Umbilical cord (tissue), 2 donors: ENCODE measurements around the gene NTSR1. TPM values are rescaled to one million over a fixed set of nuclear protein-coding genes. Genes with fewer than 3 reads are reported as not detected.

Source experiments
- DNase-seq: peaks from one replicate; pipeline ENCODE4 v3.0.0-alpha.2; 2015; ENCODE audit warnings: low spot score
- total RNA-seq: library from RNA; depleted of rRNA; stranded (reverse); fragments of >200 nt; gene quantifications from one replicate; pipeline ENCODE4 v1.2.3, GENCODE V29; 2014; ENCODE audit warnings: low replicate concordance; ENCODE audit not compliant: insufficient read depth

The NTSR1 gene
- total RNA-seq, 1 donor from 2014 or later = 1.4 TPM

DNA sequence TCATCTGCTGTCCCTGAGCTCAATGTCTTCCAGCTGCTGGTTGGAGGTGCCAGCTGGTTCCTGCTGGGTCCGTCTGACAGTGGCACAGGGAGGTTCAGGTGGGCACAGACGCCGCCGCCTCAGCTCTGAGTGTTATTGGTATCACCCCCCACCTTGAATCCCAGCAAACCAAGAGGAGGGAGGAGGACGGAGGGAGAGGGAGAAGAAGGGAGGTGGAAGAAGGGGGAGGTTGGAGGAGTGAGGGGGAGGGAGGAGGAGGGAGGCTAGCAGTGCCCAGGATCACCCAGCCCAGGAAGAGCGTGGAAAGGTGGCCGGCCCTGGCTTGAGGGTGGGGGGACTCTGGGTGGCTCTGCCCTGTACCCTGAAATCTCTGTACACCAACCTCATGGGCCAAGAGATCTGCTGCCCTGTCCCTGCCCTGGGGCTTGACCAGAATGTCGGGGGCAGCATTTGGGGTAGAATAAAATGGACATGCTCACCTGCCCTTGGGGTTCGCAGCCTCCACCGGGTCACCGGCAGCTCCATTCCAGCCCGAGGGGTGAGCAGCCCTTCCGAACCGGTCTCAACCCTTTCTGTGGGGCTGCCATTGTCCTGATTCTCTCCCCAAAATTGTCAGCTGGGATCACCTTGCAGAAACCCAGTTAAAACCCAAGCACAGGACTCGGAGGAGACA, 17.1 kb downstream of the NTSR1 start:
- DNase-seq = no peak

DNA sequence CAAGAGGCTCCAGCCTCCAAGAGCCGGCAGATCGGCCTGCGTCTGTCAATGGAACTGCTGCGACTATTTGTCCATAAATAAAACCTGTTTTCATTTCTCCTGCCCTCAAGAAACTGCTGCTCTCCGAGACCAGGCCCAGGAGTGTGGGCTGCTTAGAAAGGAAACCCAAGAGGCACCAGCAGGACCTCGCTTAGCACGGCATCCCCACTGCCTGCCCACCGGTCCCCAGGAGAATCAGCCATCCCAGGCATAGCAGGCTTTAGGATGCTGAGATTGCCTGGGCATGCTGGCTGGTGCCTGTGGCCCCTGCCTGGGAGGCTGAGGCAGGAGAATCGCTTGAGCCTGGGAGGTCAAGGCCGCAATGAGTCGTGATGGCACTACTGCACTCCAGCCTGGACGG, 17.6 kb downstream of the NTSR1 start:
- no peak for DNase-seq

DNA sequence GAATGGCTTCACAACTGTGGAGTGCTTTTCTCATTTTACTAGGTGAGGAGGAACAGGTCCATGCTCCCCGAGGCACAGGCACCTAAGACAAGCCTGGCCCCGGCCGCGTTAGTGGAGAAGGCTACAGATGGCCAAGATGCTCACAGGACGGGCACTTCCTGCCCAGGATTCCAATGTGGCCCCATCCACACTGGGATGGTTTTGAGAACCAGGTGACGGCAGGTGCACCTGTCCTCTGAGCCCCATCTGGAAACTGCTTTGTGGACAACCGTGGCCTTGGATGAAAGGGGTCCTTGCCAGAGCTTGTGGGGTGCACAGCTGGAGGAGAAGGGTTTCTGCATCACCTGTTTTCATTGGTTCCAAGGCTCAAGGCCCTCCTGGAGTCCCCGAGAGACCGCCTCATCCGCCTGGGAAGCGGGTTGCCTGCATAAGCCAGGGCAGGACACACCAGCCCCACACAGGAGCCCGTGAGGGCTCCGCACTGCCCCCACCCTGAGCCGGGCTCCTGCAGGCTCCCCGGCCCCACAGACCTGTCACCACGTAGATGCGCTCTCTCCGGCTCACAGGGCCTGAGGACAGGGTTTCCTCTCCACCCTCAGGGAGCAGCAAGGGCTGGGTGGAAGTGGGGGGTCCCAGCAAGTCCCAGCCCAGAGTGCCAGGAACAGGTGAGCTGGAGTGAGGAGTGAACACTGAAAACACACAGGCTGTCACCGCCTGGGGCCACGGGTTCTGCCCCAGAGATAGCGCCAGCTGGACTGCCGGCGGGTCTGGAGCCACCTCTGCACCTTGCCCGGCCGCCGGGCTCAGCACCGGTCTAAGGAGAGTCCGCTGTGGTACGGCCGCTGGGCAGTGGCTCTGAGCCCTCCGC, 18.3 kb downstream of the NTSR1 start:
- DNase-seq = no peak

DNA sequence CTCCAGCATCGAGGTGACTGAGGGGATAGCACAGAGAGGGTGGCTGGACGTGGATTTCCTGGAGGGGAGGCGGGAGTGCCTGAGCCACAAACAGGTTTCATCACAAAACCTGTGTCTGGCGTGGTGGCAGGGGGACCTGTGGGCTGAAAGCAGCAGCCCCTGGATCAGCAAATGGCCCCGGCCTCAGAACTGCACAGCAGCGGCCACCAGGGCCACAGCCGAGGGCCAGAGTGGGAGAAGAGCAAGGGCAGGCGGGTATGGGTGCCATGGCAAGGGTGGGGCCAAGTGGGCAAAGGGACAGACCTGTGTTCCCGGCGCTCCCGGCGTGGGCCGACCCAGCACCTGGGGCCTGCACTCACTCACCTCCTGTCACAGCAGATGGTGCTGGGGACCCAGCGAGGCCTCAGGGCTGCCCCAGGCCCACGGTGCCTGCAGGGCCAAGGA, 19.0 kb downstream of the NTSR1 start:
- no peak for DNase-seq

DNA sequence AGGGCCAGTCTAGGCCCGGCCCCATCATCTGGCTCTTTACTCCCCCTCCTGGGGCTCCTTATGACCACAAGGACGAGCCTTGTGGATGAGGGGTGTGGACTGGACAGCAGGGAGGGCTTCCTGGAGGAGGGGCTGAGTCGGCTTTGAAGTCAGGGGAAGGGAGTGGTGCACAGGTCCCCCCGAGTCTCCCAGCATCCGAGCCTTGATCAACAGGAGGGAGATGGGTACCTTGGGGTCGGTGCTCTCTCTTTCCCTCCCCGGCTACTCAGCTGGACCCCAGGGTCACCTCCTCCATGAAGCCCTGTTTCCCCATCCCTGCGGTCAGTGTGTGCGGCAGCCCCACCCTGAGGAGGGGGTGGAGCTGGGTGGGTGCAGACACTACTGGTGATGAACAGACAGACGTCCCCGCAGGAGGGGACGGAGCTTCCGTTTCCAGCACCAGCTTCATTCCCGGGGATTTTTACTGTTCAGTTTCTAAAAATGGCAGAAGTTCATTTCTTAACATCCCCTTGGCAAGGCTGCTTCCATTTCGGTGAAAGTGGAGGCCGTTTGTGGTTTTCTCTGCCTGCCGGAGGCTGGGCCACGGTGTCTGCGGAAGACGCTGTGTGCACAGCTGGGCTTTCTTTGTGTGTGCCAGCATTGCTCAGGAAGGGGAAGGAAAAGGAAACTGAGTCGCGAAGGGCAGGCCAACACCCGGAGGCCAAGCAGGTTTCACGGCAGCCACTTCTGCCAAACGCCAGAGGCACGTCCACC, 19.6 kb downstream of the NTSR1 start:
- no peak for DNase-seq

DNA sequence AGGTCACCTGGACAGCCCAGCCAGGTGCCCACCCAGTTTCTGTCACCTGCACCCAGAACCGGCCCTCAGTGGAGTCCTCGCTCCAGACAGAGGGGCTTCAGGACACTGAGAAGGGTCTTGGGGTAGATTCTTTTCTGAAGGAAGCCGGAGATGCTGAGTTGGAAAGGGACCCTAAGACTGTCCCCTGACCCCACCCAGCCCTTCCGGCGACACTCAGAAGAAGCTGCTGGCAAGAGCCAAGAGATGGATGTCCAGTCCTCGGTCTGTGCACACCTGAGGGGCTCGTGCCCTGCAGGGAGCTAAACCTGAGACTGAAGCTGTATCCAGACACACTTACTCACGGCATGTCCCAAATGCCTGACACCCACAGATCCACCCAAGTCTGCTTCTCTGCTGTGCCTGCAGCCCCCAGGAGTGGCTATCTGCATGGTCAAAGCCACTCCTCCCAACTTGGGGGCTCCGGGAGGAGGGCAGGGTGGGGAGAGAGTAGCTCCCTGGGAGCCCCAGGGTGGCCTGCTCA, 20.2 kb downstream of the NTSR1 start:
- DNase-seq = no peak

DNA sequence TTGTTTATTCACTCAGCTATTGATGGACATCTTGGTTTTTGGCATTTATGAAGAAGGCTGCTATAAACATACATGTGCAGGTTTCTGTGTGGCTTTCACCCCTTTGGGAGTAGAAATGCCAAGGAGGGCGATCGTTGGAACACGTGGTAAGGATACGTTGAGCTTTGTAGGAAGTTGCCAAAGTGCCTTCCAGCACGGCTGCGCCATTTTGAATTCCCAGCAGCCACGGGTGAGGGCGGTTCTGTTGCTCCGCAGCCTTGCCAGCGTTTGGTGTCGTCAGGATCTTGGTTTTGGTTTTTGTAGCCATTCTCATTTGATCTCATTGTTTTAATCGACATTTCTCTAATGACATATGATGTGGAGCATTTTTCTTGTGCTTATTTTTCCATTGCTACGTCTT, 21.8 kb downstream of the NTSR1 start:
- DNase-seq = no peak

DNA sequence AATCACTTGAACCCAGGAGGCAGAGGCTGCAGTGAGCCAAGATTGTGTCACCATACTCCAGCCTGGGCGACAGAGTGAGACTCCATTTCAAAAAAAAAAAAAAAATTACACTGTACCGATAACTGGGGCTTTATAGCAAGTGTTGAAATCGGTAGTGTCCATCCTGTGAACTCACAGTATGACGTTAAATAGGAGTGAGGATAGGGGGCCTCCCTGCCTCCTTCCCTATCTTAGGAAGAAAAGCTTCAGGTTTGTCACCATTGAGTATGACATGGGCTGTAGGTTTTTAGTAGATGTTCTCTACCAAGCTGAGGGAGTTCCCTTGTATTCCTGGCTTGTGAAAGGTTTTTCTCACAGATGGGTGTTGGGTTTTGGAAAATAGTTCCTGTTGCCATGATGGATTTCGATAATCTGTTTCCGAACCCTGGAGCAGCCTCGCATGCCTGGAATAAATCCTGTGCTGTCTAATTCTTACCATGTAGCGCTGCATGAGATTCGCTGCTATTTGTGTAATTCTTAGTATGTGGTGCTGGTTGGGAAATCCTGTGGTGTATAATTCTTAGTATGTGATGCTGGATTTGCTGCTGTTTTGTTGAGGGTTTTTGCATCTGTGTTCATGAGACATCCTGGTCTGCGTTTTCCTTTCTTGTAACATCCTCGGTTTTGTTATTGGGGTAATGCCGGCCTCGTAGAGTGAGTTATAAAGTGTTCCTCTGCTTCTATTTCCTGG, 23.6 kb downstream of the NTSR1 start:
- no peak for DNase-seq

DNA sequence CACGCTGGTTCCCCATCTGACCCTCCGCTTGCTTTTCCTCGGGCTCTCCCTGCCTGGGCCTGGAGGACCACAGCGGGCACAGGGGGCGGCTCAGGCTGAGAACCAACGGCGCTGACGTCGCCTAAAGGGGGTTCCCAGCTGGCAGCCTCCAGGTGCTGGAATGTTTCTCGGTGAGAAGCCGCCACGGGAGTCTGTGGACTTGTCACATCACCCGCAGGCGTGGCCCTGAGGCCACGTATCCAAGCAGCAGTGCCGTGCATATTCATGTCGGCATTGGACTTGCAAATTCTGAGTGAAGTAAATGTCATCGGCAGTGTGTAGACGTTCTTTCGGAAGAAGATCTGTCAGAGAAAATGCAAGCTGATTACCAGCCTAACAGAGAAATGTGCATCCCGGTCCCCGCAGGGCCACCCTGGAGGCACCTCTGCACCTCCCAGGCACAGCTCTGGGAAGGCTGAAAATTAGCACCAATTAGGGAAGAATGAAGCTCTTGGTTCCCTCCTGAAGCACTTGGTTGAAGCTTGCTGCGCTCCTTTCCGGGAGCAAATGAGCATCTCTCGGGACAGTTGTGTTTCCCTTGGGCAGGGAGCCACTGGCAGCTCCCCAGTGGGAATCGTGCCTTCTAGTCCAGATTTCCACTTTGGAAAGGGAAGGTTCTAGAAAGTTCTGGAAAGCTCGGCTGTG, 24.3 kb downstream of the NTSR1 start:
- no peak for DNase-seq

DNA sequence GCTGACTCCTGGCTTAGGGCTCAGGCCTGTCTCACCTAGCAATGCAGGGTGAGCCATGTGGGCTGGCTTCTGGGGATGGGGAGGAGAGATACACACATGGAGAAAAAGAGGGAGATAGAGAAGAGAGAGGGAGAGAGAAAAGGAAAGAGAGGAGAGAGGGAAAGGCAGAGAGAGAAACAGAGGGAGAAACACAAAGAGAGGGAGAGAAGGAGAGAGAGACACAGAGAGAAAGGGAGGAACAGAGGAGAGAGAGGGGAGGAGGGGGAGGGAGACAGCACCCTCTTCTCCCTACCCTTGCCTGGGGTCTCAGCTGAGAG, 24.8 kb downstream of the NTSR1 start:
- DNase-seq = no peak

DNA sequence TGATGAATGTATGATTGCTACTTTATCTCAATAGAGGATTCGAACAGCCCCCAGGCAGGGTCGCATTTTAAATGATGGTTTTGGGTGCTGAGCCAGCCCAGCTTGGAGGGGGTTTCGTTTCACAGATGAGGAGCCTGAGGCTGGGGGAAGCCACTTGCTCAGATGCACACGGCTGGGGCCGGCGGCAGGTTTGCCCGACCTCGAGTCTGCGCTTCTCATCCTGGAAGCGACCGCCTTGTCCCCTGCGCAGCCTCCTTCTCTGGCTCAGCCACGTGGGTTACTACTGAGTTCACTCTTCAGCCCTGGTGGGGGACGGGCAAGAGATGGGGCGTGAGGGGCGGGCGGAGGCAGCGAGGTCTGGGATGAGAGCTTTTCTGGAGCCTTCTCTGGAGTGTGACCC, 25.3 kb downstream of the NTSR1 start:
- DNase-seq = no peak

DNA sequence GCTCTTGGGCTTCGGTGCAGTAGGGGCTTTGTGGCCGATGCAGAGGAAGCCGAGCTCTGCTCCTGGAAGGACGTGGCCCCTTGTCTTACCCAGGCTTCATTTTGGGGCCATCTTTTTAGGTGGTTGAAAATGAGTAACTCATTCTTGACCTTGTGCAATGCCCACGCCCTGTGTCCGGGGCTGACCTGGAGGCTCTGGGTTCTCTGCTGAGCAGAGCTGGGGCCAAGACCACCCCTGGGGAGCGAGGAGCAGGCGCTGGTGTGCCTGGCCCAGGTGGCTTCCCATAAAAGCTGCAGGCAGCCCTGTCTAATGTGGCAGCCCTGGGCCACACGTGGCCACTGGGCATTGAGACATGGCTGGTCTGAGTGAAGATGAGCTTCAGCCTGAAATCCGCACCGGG, 25.7 kb downstream of the NTSR1 start:
- DNase-seq = no peak

DNA sequence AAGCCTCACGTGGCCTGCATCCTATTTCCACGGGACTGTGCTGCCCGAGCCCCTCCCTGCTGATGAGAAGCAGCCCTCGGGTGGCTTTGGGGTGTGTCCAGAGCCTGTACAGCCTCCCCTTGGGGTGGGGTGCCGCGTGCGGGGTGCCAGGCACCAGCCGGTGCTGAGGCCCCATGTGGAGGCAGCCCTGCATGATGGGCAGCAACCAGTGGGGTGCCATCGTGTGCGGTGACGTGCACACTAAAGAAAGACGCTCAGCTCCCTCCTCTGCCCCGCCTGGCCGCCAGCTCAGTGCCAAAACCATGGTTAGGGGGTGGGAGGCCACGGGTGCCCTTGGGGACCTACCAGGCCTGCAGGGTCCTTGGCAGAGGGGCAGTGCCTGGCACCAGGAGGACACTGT, 26.2 kb downstream of the NTSR1 start:
- no peak for DNase-seq

DNA sequence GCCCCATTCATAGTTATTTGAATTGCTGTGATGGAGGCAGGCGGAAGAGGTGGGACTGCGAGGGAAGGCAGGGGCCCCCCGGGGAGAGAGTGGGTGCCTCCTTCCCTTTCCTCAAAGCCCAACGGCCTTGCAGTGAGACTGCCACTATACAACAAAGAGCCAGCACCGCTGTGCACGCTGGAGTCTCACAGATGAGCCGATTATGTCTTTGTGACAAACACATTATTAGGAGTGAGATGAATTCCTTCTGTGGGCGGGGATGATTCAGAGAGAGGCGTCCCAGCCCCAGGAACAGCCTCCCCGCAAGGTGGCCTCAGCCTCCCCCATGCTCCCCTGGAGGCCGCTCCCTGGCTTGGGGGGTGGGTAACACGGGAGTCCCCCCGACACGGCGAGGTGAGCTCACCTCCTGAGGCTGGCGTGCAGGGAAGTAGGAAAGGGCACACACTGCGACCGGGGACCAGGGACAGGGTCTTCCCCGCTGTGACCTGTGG, 26.7 kb downstream of the NTSR1 start:
- DNase-seq = no peak

DNA sequence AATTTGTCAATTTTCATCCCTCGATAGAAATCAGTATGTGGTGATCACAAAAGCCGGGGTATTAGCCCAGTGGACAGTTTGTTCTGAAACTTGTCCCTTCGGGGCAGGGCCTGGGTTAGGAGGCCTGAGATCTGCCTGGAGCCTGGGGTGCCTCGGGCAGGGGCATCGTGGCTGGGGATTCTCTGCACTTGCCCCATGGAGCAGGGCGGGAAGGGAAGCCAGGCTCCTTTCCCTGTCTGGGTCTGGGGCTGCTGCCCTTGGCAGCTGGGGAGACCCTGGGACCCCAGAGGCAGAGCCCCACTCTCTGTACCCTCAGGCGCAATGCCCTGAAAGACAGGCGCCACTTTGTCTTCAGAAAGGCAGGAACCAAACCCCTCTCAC, 27.4 kb downstream of the NTSR1 start:
- DNase-seq = no peak

DNA sequence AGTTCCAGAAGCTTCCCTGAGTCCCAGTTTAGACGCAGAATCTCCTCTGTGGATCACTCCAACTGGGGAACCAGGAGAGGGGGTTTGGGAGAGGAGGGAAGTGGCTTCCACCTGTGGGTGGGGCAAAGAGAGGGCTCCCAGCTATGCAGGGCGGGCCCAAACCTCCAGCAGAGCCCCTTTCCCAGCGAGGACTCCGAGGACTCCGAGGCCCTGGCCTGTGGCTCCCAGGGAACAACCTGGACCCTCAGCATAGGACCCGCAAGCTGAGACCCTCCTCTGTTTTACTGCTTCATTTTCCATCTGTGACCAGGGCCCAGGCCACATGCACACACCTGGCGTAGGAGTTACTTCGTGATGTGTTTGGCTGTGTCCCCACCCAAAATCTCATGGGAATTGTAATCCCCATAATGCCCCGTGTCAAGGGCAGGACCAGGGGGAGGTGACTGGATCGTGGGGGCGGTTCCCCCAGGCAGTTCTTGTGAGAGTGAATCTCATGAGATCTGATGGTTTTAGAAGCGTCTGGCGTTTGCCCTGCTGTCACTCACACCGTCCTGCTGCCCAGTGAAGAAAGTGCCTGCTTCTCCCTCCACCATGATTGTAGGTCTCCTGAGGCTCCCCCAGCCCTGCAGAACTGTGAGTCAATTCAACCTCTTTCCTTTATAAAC, 27.9 kb downstream of the NTSR1 start:
- DNase-seq = no peak

DNA sequence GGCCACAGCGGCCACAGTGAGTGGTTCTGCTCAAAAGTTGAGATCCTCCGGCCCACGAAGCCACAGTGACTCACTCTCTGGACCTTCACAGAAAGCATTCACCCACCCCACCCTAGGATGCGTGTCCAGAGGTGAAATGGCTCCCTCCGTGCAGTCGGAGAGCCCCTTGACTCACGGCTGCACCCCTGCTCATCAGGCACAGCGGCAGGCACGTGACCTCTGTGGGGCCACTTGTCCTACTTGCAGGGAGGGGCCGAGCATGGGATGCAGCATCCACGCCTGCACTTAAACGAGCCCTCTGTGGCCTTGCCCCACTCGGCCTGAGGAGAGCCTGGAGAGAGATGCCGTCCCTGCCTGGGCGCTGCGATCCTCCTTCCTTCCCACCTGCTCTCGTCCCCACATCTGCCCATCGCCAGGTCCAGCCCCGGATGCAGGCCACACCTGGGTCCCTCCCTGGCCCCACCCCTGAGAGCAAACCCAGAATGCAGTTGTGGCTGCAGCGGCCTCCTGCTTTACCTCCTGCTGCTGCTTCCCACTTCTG, 28.7 kb downstream of the NTSR1 start:
- DNase-seq = no peak

DNA sequence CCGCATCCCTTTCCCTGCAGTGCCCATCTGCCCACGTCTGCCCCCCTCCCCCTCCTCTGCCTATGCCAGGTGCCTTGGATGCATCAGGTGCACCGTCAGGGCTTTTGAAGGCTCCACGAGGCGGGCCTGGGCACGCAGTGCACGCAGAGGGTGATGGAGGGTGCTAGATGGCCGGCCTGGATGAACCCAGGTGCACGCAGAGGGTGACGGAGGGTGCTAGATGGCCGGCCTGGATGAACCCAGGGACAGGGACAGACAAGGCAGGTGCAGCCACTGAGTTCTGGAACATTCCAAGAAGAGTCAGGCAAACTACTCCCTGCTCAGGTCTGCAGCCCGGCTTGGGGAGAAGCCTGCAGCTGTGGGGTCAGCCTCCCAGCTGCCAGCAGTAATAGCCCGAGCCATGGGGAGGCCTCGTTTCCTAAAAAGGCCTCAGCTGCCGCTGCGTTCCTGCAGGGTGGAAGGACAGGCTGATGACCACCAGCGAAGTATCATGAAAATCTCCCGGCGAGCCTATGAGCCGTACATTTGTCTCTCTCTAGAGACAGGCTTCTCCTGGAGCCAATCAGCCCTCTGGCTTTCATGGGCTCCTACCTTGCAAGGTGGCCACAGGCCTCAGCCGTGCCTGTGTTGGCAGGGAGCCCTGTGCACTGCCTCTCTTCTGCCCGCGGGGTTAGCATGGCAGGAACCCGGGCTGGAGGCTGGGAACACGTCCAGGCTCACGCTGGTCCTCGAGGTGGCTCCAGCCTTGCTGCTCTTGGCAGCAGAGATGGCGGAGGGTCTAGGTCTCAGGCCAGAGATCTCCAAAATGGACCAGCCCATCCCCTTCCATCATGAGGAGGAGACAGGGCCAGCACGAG, 29.6 kb downstream of the NTSR1 start:
- DNase-seq = no peak

DNA sequence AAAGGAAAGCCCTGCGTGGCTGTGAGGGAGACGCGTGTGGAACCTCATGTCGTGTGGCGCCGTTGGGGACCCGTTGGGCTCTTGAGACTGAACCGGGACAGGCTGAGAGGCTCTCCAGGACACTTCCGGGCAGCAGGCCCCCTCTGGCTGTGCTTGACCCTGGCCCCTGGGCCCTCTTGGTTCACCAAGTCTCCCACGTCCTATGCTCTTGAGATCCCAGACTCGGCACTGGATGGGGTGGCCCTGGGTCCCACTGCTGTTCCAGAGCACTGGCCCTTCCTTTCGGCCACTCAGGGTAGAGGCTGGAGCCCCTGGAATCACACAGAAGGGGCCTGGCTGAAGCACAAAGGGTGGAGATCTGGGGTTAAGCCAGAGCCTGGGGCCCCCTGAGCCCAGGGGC, 30.4 kb downstream of the NTSR1 start:
- DNase-seq = no peak
